Measurements from ENCODE around the gene PGA5.

The PGA5 gene

GRCh38 chr11:61267437-61267841 lies 26.5 kb downstream of the PGA5 start:
- no peak for DNase-seq (ENCODE audit: low spot score)

- DNase-seq (ENCODE audit: low spot score) = no peak
Observed at GRCh38 chr11:61268588-61269250, 27.7 kb downstream of the PGA5 start.

DNA sequence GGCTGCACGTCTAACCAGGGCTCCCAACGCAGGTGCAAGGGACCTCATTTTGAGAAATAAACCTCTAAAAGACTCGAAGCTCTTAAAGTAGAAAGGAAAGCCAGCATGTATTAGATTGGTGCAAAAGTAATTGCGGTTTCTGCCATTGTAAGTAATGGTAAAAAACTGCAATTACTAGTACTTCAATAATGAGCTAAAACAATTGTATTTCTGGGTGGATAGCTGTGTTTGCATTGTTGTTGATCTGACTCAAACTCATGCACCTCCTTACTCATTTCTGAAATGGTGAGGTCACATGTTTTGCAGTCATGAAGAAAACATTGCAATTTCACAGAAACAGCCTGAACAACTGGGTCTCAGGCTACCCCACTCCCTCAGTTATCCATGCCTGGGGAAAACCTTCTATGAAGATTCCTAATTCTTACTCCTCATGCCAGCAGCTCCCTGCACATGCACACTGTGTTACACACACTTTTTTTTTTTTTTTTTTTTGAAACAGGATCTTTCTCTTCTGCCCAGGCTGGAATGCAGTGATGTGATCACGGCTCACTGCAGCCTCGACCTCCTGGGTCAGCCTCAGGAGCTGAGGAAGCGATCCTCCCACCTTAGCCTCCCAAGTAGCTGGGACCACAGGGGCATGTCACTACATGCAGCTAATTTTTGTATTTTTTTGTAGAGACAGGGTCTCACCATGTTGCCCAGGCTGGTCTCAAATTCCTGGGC lies 29.5 kb downstream of the PGA5 start:
- DNase-seq (ENCODE audit: low spot score) = peak; percentile 77

- DNase-seq (ENCODE audit: low spot score) = no peak
Observed at GRCh38 chr11:61272731-61273130, 31.8 kb downstream of the PGA5 start.

- no peak for DNase-seq (ENCODE audit: low spot score)
Observed at GRCh38 chr11:61273178-61274078, 32.5 kb downstream of the PGA5 start.

DNA sequence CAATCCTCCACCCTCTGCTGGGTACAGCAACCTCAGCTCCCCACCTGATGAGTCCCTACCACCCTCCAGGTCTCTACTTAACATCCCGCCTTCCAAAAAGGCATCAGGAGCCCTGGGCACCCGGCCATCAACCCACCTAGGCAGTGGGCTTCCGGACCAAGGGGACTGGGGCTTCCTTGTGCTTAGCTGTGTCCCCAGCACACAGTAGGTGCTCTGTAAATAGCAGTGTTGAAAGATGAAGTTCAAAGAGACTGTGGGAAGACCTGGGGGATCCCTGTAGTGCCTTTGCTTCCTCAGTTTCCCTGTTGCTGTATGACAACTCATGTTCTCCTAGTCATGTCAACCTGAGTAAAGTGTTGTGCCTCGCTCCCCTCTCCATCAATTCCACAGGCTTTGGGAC lies 33.1 kb downstream of the PGA5 start:
- DNase-seq (ENCODE audit: low spot score) = no peak

- no peak for DNase-seq (ENCODE audit: low spot score)
Observed at GRCh38 chr11:61275191-61275590, 34.2 kb downstream of the PGA5 start.

- DNase-seq (ENCODE audit: low spot score) = no peak
Observed at GRCh38 chr11:61277186-61278000, 36.4 kb downstream of the PGA5 start.

GRCh38 chr11:61278001-61278470 lies 37.1 kb downstream of the PGA5 start:
- no peak for DNase-seq (ENCODE audit: low spot score)

DNA sequence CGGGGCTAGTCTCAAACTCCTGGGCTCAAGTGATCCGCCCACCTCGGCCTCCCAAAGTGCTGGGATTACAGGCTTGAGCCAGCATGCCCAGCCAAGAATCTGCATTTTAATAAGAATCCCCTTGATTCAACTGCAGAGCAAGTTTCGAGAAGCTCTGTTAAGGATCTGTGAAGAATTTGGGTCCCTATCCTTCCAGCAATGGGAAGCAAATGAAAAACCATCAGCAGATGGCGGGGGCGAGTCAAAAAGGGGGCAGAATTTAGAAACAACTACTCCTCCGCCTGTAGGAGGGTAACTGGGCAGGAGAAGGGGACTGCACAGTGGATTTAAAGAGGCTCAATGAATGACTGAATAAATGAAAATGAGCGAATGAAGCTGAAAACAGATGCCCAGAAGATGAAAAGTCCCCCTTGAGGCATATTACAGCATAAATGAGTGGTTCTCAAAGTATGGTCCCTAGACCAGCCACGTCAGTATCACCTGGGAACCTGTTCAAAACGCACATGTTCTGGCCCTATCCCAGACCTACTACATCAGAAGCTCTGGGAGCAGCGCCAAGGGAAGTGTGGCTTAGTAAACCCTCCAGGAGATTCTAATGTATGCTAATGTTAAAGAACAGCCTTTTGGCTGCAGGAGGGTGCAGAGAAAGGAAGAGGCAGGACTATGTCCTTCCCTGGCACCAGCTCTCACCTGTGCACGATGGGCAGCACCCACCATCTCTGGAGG lies 39.1 kb downstream of the PGA5 start:
- DNase-seq (ENCODE audit: low spot score) = no peak

DNA sequence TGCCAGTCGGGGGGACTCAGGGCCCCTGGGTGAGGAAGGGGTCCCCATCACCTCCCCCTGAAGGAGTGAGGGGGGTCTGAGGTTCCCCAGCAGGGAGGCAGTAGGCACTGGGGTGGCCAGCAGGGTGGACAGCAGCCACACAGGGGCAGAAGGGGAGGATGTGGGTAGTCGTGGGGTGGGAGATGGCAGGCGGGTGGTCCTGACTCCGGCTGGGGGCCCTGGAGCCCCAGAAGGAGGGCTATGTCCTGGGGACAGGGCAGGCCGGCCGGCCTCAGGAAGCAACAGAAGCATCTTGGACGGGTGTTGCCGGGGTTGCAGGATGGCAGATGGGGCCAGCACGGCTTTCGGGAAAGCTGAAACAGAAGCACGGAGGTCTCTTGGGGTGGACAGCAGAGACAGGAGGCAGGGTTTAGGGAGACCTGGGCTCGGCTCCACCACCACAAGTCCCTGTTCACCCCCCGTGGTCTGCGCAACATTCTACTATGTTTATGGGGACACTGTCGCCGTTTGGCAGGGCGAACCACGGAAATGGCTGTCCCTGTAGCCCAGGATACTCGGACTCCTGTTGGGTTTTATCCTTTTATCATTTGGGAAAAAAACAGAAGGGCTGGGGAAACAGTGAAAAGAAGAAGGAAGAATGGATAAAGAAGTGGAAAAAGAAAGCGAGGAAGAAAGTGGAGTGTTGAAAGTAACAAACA lies 40.1 kb downstream of the PGA5 start:
- DNase-seq (ENCODE audit: low spot score) = no peak

GRCh38 chr11:61281581-61282250 lies 40.7 kb downstream of the PGA5 start:
- peak; percentile 89 for DNase-seq (ENCODE audit: low spot score)

- no peak for DNase-seq (ENCODE audit: low spot score)
Observed at GRCh38 chr11:61283613-61284012, 42.6 kb downstream of the PGA5 start.

- DNase-seq (ENCODE audit: low spot score) = no peak
Observed at GRCh38 chr11:61287338-61287977, 46.5 kb downstream of the PGA5 start.

DNA sequence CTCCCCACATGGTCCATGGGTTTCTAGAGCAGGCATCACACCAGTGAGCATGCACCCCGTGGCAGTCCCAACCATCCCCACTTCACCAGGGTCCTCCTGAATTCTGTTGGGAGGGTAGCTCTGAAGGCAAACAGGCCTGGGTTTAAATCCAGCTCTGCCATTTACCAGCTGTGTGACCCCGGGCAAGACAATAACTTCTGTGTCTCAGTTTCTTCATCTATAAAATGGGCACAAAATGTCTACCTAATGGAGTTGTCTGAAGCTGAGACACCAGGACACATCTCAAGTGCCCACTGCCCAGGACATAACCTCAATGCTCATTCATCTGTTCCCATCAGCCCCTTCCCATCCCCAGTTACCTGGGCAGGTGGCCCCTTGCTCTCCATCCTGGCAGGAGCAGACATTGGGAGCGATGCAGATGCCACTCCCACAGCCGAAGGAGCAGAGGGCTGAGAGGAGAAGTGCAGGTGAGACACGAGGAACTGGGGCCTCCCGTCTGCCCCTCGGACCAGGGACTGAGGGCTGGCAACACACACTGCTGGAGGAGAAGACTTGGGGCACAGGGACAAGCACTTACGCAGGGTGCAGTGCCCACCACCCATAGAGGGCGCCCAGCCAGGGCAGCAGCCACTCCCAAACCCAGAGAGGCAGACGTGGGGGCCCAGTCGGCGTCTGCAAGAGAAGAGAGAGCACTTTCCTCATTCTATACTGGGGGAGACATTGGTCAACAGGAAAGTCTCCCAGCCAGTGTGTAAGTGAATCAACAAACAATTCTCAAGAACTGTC lies 50.1 kb downstream of the PGA5 start:
- no peak for DNase-seq (ENCODE audit: low spot score)

GRCh38 chr11:61292356-61292755 lies 51.4 kb downstream of the PGA5 start:
- no peak for DNase-seq (ENCODE audit: low spot score)

- DNase-seq (ENCODE audit: low spot score) = peak; percentile 66
Observed at GRCh38 chr11:61293867-61294716, 53.1 kb downstream of the PGA5 start.
